Activated CD4-positive, alpha-beta T cell treated with anti-CD3 and anti-CD28 coated beads, Interleukin-2, Interleukin-4, amounts not matched to agents 100 ng/mL and 50 ng/mL, durations not matched to agents 16 hours and 8 hours (primary cell): ENCODE data around the gene CRB2.

Source experiments
- DNase-seq: peaks from one replicate; pipeline ENCODE4 v3.0.0-alpha.2; 2020; ENCODE audit warnings: low spot score

The CRB2 gene

GRCh38 chr9:123364241-123364824 lies 8.3 kb downstream of the CRB2 start:
- no peak for DNase-seq

GRCh38 chr9:123365287-123365880 lies 9.4 kb downstream of the CRB2 start:
- DNase-seq = no peak

GRCh38 chr9:123365881-123366528 lies 10.0 kb downstream of the CRB2 start:
- no peak for DNase-seq

GRCh38 chr9:123368023-123368422 lies 12.0 kb downstream of the CRB2 start:
- no peak for DNase-seq

- DNase-seq = no peak
These were observed 12.6 kb downstream of the CRB2 start for GRCh38 chr9:123368536-123369153.

- DNase-seq = no peak
These were observed 13.3 kb downstream of the CRB2 start for GRCh38 chr9:123369296-123369695.

- no peak for DNase-seq
These were observed 14.1 kb downstream of the CRB2 start for GRCh38 chr9:123370108-123370507.

GRCh38 chr9:123370526-123371227 lies 14.7 kb downstream of the CRB2 start:
- DNase-seq = no peak

GRCh38 chr9:123371228-123371584 lies 15.2 kb downstream of the CRB2 start:
- no peak for DNase-seq

- no peak for DNase-seq
These were observed 16.0 kb downstream of the CRB2 start for GRCh38 chr9:123371805-123372590.

- no peak for DNase-seq
These were observed 16.9 kb downstream of the CRB2 start for GRCh38 chr9:123372766-123373446.

GRCh38 chr9:123373447-123373923 lies 17.5 kb downstream of the CRB2 start:
- DNase-seq = no peak

GRCh38 chr9:123373946-123374345 lies 17.9 kb downstream of the CRB2 start:
- no peak for DNase-seq

- DNase-seq = no peak
These were observed 19.6 kb downstream of the CRB2 start for GRCh38 chr9:123375469-123376132.

- DNase-seq = no peak
These were observed 20.4 kb downstream of the CRB2 start for GRCh38 chr9:123376218-123377071.

- no peak for DNase-seq
These were observed 21.4 kb downstream of the CRB2 start for GRCh38 chr9:123377211-123377971.

- DNase-seq = no peak
These were observed 22.0 kb downstream of the CRB2 start for GRCh38 chr9:123378025-123378424.

- no peak for DNase-seq
These were observed 23.1 kb downstream of the CRB2 start for GRCh38 chr9:123378956-123379660.
